GM21737 (cell line): ENCODE results near the gene PIK3R1.
"Not testable (repeated sequence)": the region's sequence is repeated elsewhere in the genome, so short reads cannot be mapped to it uniquely, and the experiment has no call there.

Experiments used
- ATAC-seq: cut with Tn5 transposase; IDR thresholded peaks from one replicate; pipeline ENCODE4 v1.9.1; 2021; ENCODE audit warnings: mild to moderate bottlenecking, moderate library complexity; ENCODE audit not compliant: unreplicated experiment

PIK3R1 gene

GRCh38 chr5:68225188-68225910, 9.8 kb downstream of the PIK3R1 start:
- ATAC-seq: no peak

GRCh38 chr5:68225911-68226545, 10.5 kb downstream of the PIK3R1 start:
- no peak for ATAC-seq

GRCh38 chr5:68226546-68227073, 11.1 kb downstream of the PIK3R1 start:
- no peak for ATAC-seq

GRCh38 chr5:68227532-68228160, 12.1 kb downstream of the PIK3R1 start:
- ATAC-seq: no peak

- ATAC-seq: no peak
Measured at GRCh38 chr5:68229416-68229815, 13.9 kb downstream of the PIK3R1 start.

- no peak for ATAC-seq
Measured at GRCh38 chr5:68230285-68230684, 14.7 kb downstream of the PIK3R1 start.

- no peak for ATAC-seq
Measured at GRCh38 chr5:68231414-68232076, 16.0 kb downstream of the PIK3R1 start.

- no peak for ATAC-seq
Measured at GRCh38 chr5:68232277-68232676, 16.7 kb downstream of the PIK3R1 start.

- no peak for ATAC-seq
Measured at GRCh38 chr5:68233075-68233474, 17.5 kb downstream of the PIK3R1 start.

GRCh38 chr5:68235229-68235628, 19.7 kb downstream of the PIK3R1 start:
- ATAC-seq: not testable (repeated sequence)

GRCh38 chr5:68237715-68238114, 22.2 kb downstream of the PIK3R1 start:
- no peak for ATAC-seq

GRCh38 chr5:68239487-68239886, 23.9 kb downstream of the PIK3R1 start:
- peak; percentile 90 for ATAC-seq

GRCh38 chr5:68240202-68240601, 24.6 kb downstream of the PIK3R1 start:
- ATAC-seq: peak; percentile 57

- ATAC-seq: no peak
Measured at GRCh38 chr5:68240771-68241170, 25.2 kb downstream of the PIK3R1 start.

GRCh38 chr5:68242743-68243142, 27.2 kb downstream of the PIK3R1 start:
- ATAC-seq: no peak

- no peak for ATAC-seq
Measured at GRCh38 chr5:68243251-68243650, 27.7 kb downstream of the PIK3R1 start.

- ATAC-seq: no peak
Measured at GRCh38 chr5:68243681-68244080, 28.1 kb downstream of the PIK3R1 start.

- no peak for ATAC-seq
Measured at GRCh38 chr5:68245319-68245718, 29.8 kb downstream of the PIK3R1 start.

GRCh38 chr5:68246802-68247201, 31.2 kb downstream of the PIK3R1 start:
- no peak for ATAC-seq

GRCh38 chr5:68247627-68248026, 32.1 kb downstream of the PIK3R1 start:
- no peak for ATAC-seq

- no peak for ATAC-seq
Measured at GRCh38 chr5:68248896-68249295, 33.3 kb downstream of the PIK3R1 start.
